GM21737 (cell line): ENCODE measurements around the gene CDKL1.
"Not testable (repeated sequence)": the region's sequence is repeated elsewhere in the genome, so short reads cannot be mapped to it uniquely, and the experiment has no call there.

ENCODE experiments used
- ATAC-seq: cut with Tn5 transposase; IDR thresholded peaks from one replicate; pipeline ENCODE4 v1.9.1; 2021; ENCODE audit warnings: mild to moderate bottlenecking, moderate library complexity; ENCODE audit not compliant: unreplicated experiment

Gene CDKL1

DNA sequence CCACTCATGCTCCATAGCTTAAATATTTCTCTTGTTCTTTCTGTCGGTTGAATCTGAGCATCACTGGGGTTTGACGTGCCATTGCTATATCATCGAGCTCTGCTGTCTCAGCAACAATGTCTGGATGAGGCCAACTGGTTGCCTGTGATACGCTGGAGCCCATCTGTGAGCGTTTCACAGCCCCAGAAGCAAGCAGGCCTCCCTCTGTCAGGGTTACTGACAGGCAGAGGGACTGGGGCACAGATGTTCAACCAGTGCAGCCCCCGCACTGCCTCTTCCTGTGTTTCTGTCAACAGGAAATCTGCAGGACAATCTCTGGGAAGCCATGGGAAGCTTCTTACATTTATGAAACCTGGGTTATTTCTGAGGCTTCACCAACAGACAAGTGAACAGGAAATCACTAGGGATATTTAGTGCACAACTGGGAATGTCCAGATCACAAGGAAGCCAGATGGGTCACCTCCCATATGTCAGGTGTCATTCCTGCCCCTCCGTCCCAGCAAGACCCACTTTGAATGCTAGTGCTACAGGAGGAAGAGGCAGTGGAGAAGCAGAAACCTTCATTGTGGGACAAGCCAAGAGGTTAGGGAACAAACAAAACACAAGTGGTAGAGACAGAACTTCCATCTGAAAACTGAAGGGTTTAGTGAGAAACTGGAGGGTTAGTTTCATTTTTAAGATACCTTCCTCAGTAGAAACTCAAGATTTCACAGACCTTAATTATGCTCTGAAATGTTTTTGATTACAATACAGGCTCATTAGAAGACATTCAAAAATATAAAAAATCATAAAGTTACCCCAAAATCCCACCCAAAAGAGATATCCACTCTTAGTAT is 60.5 kb downstream of the CDKL1 start:
- ATAC-seq = no peak

- no peak for ATAC-seq
Observed at GRCh38 chr14:50335389-50335788, 61.3 kb downstream of the CDKL1 start.

DNA sequence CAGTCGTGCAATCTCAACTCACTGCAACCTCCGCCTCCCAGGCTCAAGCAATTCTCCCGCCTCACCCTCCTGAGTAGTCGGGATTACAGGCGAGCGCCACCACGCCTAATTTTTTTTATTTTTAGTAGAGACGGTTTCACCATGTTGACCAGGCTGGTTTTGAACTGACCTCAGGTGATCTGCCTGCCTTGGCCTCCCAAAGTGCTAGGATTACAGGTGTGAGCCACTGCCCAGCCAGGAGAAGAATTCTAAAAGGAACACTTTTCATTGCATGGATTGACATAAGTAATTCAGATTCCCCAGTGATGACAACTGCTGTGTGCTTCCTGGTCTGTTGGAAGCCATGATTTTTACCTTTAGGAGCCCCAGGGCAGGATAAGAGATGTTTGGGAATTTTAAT is 62.5 kb downstream of the CDKL1 start:
- ATAC-seq = no peak

- no peak for ATAC-seq
Observed at GRCh38 chr14:50333014-50333509, 63.6 kb downstream of the CDKL1 start.

DNA sequence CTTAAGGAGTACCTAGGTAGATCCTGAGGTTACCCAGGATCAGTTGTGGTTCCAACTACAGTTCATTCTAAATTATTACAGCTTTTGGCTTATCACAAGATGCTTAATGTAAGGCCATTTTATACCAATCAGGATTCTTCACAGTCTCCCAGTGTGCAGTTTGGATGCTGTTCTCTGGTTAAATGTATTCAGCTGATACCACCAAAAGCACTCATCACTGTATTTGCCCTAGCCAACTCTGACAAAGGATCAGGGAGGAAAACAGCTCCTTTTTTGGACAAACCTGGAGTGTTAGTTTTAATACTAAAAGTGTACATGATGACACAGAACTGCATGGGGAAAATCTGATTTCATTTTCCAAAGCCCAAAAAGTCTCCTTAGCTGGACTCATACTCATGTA is 65.1 kb downstream of the CDKL1 start:
- ATAC-seq = no peak

DNA sequence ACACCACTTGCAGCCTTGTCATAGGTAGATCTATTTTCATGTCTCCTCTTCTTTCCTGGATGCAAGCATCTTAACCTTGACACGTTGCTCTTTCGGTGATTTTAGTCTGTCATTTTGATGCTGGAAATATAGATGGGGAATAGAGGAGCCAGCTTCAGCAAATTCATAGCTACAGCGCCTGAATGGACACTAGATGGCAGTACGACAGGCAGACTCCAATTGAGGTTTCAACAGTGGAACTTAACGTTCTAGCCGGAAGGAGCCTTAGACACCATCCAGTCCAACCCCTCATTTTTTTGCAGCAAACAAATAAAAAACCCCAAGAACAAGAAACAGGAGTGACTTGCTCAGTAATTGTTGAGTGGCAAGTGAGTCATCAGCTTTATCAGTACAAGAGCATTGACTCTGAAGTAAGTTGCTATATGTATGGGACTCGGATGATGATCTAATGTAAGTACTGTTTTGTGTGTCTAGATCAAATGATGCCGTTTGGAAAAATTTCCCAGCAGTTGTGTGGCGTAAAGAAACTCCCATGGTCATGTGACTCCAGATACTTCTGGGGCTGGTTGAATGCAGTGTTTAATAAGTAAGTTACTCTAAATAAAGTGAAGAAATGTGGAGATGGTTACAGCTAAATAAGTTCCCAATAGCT is 75.5 kb downstream of the CDKL1 start:
- ATAC-seq = peak; percentile 81

DNA sequence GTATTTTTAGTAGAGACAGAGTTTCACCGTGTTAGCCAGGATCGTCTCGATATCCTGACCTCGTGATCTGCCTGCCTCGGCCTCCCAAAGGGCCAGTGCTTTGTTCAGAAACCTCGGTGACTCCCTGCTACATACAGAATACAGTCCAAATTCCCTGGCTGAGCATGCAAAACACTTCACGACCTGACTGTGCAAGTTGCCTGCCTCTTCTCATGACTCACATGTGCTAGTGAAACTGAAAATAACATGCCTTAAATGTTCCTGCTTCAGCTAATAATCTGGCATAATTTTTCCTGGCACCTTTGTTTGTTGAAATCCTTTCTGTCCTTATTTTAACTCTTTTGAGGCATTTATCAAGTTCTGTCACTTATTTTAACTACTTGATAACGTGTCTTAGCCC is 76.4 kb downstream of the CDKL1 start:
- ATAC-seq = no peak

GRCh38 chr14:50319721-50320120 is 77.0 kb downstream of the CDKL1 start:
- no peak for ATAC-seq

DNA sequence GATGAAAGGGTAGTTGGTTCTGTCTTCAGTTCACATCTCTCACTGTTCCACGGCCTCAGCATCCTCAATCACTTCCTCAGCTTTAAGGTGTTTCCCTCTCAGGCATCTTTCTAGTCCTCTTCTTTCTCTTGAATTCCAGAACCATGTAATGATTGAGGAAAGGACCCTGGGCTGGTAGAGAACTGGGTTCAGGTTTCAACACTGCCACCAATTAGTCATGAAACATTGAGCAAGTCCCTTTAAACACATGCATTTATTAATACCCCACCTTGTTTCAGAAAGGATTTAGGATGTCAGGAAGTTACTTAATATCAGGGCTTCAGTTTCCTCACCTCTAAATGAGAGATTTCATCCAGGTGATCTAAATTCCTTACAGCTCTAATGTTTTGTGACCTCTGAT is 77.4 kb downstream of the CDKL1 start:
- no peak for ATAC-seq

GRCh38 chr14:50318031-50318626 is 78.6 kb downstream of the CDKL1 start:
- no peak for ATAC-seq

DNA sequence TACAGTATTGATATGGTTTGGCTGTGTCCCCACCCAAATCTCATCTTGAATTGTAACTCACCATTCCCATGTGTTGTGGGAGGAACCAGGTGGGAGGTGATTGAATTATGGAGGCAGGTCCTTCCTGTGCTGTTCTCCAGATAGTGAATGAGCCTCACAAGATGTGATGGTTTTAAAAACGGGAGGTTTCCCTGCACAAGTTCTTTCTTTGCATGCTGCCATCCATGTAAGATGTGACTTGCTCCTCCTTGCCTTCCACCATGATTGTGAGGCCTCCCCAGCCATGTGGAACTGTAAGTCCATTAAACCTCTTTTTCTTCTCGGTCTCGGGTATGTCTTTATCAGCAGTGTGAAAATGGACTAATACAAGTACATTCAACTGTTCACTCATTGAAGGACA is 82.6 kb downstream of the CDKL1 start:
- ATAC-seq = not testable (repeated sequence)

DNA sequence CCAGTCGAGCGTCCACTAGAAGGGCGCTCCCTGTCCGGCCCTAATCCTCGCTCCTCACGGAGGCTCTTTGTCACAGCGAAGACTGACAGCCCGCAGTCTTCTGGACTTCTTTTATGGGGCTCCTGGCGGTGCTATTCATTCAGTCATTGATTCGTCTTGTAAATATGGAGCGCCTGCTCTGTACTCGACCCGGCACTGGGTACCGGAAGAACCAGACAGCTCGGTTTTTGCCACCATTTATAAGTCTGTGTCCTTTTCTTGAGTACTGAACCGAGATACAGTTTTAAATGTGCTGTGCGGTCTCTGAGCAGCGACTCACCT is 84.0 kb downstream of the CDKL1 start:
- no peak for ATAC-seq

- peak; percentile 95 for ATAC-seq
Observed at GRCh38 chr14:50311972-50312733, 84.5 kb downstream of the CDKL1 start, which contains the start of the genes DMAC2L and L2HGDH. Gene DMAC2L (plus strand): TSS chr14:50312324. CDS start chr14:50321488, 9,164 bp downstream. Gene L2HGDH (minus strand): TSS chr14:50312229. CDS start chr14:50312150, 79 bp downstream.

DNA sequence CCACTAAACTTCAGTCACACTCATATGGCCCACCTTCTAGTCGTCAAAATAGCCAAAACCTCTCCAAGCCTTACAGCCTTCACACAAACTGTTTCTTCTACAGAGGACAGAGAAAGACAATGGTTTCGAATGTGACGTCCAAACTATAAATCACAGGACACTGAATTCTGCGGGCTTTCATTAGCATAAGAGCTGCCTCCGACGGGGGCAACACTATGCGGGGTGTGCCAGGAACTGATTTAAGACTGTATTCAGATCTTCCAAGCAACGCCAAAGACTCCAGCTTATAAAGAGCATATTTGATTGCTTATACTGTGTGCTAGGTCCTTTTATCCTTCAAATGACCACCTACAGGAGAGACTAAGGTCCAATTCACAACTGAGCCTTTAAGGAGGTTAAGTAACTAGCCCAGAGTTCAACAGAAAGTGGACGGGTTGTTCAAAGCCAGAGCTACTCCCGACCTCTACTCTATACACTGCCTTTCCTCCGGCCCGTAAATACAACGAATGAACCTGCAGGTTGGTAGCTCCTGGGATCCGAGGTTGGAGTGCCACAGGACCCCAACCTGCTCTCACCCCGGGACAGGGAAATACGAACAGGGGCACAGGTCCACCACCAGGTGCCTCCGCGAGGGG is 85.2 kb downstream of the CDKL1 start:
- no peak for ATAC-seq

- ATAC-seq = no peak
Observed at GRCh38 chr14:50310445-50310844, 86.2 kb downstream of the CDKL1 start.

GRCh38 chr14:50308363-50308915 is 88.2 kb downstream of the CDKL1 start:
- no peak for ATAC-seq

DNA sequence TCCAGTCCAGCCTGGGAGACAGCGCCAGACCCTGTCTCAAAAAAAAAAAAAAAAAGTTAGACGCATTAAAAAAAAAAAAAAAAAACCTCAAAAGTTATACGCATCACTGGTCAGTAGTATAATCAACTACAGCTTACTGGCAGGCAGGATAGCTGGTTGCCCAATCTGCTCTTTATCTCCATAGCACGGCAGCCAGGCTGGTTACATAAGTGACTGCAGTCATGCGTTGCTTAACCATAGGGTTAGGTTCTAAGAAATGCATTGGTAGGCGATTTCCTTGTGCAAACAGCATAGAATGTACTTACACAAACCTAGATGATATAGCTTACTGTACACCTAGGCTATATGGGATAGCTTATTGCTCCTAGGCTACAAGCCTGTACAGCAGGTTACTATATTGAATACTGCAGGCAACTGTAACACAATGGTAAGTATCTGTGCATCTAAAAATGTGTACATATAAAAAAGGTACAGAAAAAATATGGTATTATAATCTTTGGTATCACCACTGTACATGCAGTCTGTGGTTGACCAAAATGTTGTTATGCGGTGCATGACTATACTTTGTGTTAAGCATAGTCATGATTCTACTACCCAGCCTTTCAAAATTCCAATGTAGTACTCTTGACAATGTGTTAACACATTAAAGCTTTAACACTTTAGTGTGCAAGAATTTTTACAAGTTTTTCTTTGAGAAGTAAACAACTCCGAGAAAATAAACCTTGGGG is 92.8 kb downstream of the CDKL1 start:
- ATAC-seq = no peak

DNA sequence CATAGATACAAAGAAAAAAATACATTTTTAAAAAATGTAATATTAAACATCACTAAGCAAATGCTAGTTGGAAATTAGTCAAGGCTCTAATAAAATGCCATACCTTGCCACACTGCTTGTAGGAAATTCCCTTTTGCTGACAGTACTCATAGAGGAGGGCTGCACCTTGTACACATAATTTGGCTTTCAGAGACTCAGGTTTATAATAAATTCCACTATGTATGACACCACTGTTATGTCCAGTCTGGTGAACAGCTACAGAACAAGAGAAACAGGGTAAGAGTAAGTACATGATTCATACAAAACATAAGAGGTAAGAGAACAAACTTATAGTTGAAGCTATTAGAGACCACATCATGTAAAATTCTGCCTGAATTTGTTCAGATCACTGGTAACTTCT is 94.8 kb downstream of the CDKL1 start:
- no peak for ATAC-seq

DNA sequence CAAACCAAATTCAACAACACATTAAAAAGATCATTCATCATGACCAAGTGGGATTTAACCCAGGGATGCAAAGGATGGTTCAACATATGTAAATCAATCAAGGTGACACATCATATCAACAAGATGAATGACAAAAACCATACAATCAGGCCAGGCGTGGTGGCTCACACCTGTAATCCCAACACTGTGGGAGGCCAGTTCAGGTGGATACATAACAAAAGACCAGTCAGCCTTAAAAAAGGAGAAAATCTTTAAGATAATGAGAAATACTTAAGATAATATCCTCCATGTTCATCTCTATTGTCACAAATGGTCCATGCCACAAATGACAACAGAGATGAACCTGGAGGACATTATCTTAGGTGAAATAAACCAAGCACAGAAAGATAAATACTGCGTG is 97.1 kb downstream of the CDKL1 start:
- no peak for ATAC-seq

GRCh38 chr14:50290306-50290705 is 106.4 kb downstream of the CDKL1 start:
- no peak for ATAC-seq
